K562 (cell line): ENCODE results near the gene TMEM167B. TPM values are rescaled to one million over a fixed set of nuclear protein-coding genes. Genes with fewer than 3 reads are reported as not detected.

ENCODE experiments used
- ATAC-seq: fragments of 200-7000 bp; cut with Tn5 transposase; 3 replicates; pipeline ENCODE4 v1.9.1; 2020; ENCODE audit warnings: moderate library complexity
- BruUV-seq: library from RNA; stranded (reverse); fragments of 400-500 nt; replicated peaks from 2 replicates; lab custom pipeline; 2021; lab: Mats Ljungman, UMichigan
- CTCF ChIA-PET: fragments of 300-600 bp; formaldehyde crosslinking; extraction: SDS; loops from one replicate; lab custom pipeline; 2021; ENCODE audit warnings: low intra/inter-chr PET ratio; lab: Yijun Ruan, JAX
- POLR2A ChIA-PET: fragments of 300-600, 350-650 bp; sonication (Branson Sonifier 250); formaldehyde crosslinking; extraction: SDS; loops from one replicate; lab custom pipeline; 2021; ENCODE audit warnings: antibody characterized with exemption, inconsistent platforms; lab: Yijun Ruan, JAX
- DNase-seq, 4 experiments: peaks; one replicate each; pipeline versions ENCODE4 v3.0.0 to v3.0.0-alpha.2; 2011 to 2018; ENCODE audit warnings: low spot score in 3 of 4, mixed read lengths in 3 of 4; ENCODE audit errors: extremely low read depth in 1 of 4
- FAIRE-seq: peaks from 2 replicates; lab custom pipeline; 2011; peaks lifted over from hg19 to GRCh38; lab: Jason Lieb, UNC
- H2AFZ ChIP-seq: 2 replicates; pipeline ENCODE4 v1.6.0; 2011; ENCODE audit warnings: low read depth, low read length, control low read depth, inconsistent platforms
- H3K27ac ChIP-seq: fragments of 200-600 bp; 3 replicates; pipeline ENCODE4 v1.8.0; 2011; ENCODE audit warnings: low read depth, mild to moderate bottlenecking, control low read depth, inconsistent platforms, low read length, moderate library complexity, mixed read lengths; ENCODE audit errors: extremely low read depth
- H3K27me3 ChIP-seq, 2 experiments: fragments of 300-600 bp in 1 of 2; 2 replicates in 1 of 2; 3 replicates in 1 of 2; pipeline versions ENCODE4 v1.6.0 to v1.8.0; 2011; ENCODE audit warnings: inconsistent platforms in 2 of 2, low read length in 2 of 2, mild to moderate bottlenecking in 1 of 2, mixed read lengths in 1 of 2, moderate library complexity in 1 of 2; ENCODE audit not compliant: control insufficient read depth in 2 of 2, insufficient read depth in 2 of 2
- H3K36me3 ChIP-seq: fragments of 300-600 bp; 3 replicates; pipeline ENCODE4 v1.8.0; 2011; ENCODE audit warnings: mild to moderate bottlenecking, low read length, inconsistent platforms; ENCODE audit not compliant: control insufficient read depth, insufficient read depth
- H3K4me1 ChIP-seq, 2 experiments: fragments of 200-600 bp in 1 of 2; replicated peaks in 1 of 2; 2 replicates in 1 of 2; 3 replicates in 1 of 2; pipeline versions ENCODE4 v1.5.1 to v1.8.0; 2011; ENCODE audit warnings: inconsistent platforms in 2 of 2, low read length in 2 of 2, mild to moderate bottlenecking in 1 of 2, mixed read lengths in 1 of 2, moderate library complexity in 1 of 2; ENCODE audit not compliant: control insufficient read depth in 2 of 2, insufficient read depth in 2 of 2
- H3K4me2 ChIP-seq: 2 replicates; pipeline ENCODE4 v1.6.1; 2011; ENCODE audit warnings: low read length, control low read depth, inconsistent platforms, mixed read lengths; ENCODE audit not compliant: insufficient read depth
- H3K4me3 ChIP-seq: fragments of 200-600 bp; sonication (generic), shearing (Covaris generic); 2 replicates; pipeline ENCODE4 v1.5.1; 2016; ENCODE audit warnings: control low read depth, inconsistent platforms
- H3K79me2 ChIP-seq: fragments of 200-600 bp; 3 replicates; pipeline ENCODE4 v1.8.0; 2011; ENCODE audit warnings: low read length, inconsistent platforms; ENCODE audit not compliant: control insufficient read depth, insufficient read depth
- H3K9ac ChIP-seq, 2 experiments: 2 replicates each; pipeline versions ENCODE4 v1.6.0 to v1.6.1; 2011; ENCODE audit warnings: low read depth in 2 of 2, low read length in 2 of 2, control low read depth in 1 of 2, inconsistent platforms in 1 of 2, mild to moderate bottlenecking in 1 of 2, mixed read lengths in 1 of 2; ENCODE audit not compliant: insufficient read depth in 1 of 2
- H3K9me1 ChIP-seq: one replicate; pipeline ENCODE4 v1.6.0; 2011; ENCODE audit warnings: inconsistent platforms, mild to moderate bottlenecking, low read length, moderate library complexity; ENCODE audit not compliant: control insufficient read depth, insufficient read depth
- H3K9me3 ChIP-seq: replicated peaks from 2 replicates; pipeline ENCODE4 v1.5.1; 2011; ENCODE audit warnings: low read depth, low read length, inconsistent platforms; ENCODE audit not compliant: control insufficient read depth, insufficient read depth
- H4K20me1 ChIP-seq: replicated peaks from 2 replicates; pipeline ENCODE4 v1.6.1; 2011; ENCODE audit warnings: low read length, inconsistent platforms, mixed read lengths; ENCODE audit not compliant: control insufficient read depth, insufficient read depth
- ETV6 ChIP-seq, 3 experiments: fragments of 150-350 bp in 1 of 3; sonication (generic) in 1 of 3; formaldehyde crosslinking in 1 of 3; IDR thresholded peaks; 2 replicates each; pipeline versions ENCODE4 v1.6.1 to v1.8.0; 2014 to 2022; ENCODE audit warnings: borderline replicate concordance in 2 of 3, low read depth in 2 of 3, antibody characterized with exemption in 1 of 3, low read length in 1 of 3, mild to moderate bottlenecking in 1 of 3, missing genetic modification reagents in 1 of 3
- MBD2 ChIP-seq: sonication (generic); IDR thresholded peaks from 2 replicates; pipeline ENCODE4 v1.6.1; 2016; ENCODE audit warnings: low read depth, borderline replicate concordance
- MTA3 ChIP-seq: fragments of 450-650 bp; formaldehyde crosslinking; IDR thresholded peaks from 2 replicates; pipeline ENCODE4 v1.6.1; 2017; ENCODE audit warnings: mild to moderate bottlenecking, borderline replicate concordance
- PCBP2 ChIP-seq: fragments of 200-400 bp; formaldehyde crosslinking; IDR thresholded peaks from 2 replicates; pipeline ENCODE4 v1.6.1; 2018; ENCODE audit warnings: low read length, low read depth, mild to moderate bottlenecking, moderate library complexity; ENCODE audit not compliant: poor library complexity, severe bottlenecking
- ZBTB26 ChIP-seq: fragments of 450-650 bp; formaldehyde crosslinking; IDR thresholded peaks from 2 replicates; pipeline ENCODE4 v1.4.0; 2022; ENCODE audit warnings: missing genetic modification characterization
- ZBTB8A ChIP-seq: fragments of 450-650 bp; IDR thresholded peaks from 2 replicates; pipeline ENCODE4 v1.6.1; 2018; ENCODE audit warnings: mild to moderate bottlenecking, moderate library complexity; ENCODE audit not compliant: partially characterized antibody
- ZFPM2 ChIP-seq: fragments of 250-450 bp; sonication (Bioruptor Pico); IDR thresholded peaks from 2 replicates; pipeline ENCODE4 v1.5.1; 2022; ENCODE audit warnings: mild to moderate bottlenecking
- ZNF512 ChIP-seq: IDR thresholded peaks from 2 replicates; pipeline ENCODE4 v1.6.1; 2016; ENCODE audit warnings: missing genetic modification characterization, missing compliant biosample characterization
- WGBS: fragments of 100-300 bp; shearing (Covaris generic); methylation state at CpG from one replicate; pipeline ENCODE4 v1.1.6; 2016; ENCODE audit warnings: low coverage, mixed read lengths; ENCODE audit not compliant: insufficient coverage; ENCODE audit errors: missing lambda C conversion rate; 5-methylcytosine and 5-hydroxymethylcytosine counted together
- in situ Hi-C: fragments of 300-500 bp; cut with MboI; formaldehyde crosslinking; loops from 4 replicates; pipeline ENCODE4 v1.15.0; 2018; ENCODE audit warnings: inconsistent platforms, mixed read lengths
- intact Hi-C: fragments of 100-400 bp; cut with micrococcal nuclease; formaldehyde crosslinking; loops from 2 replicates; pipeline ENCODE4 v1.14.2; 2022
- polyA plus RNA-seq, 8 experiments: library from polyadenylated mRNA; depleted of rRNA in 4 of 8; stranded (reverse) in 5 of 8; unstranded in 3 of 8; fragments of >200 nt; fragmentation: Nextera tagmentation in 2 of 8; fragmentation: Illumina TruSeq in 1 of 8; extraction: Ambion mirVana in 2 of 8; extraction: Trizol in 1 of 8; gene quantifications; 2 replicates each; pipeline versions ENCODE4 v1.2.1 to v1.2.3, GENCODE V29; 2011 to 2014; ENCODE audit warnings: inconsistent platforms in 1 of 8, missing spikeins in 1 of 8
- total RNA-seq, 7 experiments: library from RNA; depleted of rRNA in 6 of 7; stranded (reverse); fragments of >200 nt in 6 of 7; fragmentation: Illumina TruSeq in 2 of 7; extraction: Trizol in 2 of 7; gene quantifications; 2 replicates each; pipeline versions ENCODE4 v1.2.1 to v1.2.3, GENCODE V29; 2011 to 2021; ENCODE audit warnings: low replicate concordance in 1 of 7
- TF ChIP-seq, protein P1 (sequence below), 2 experiments: fragments of 200-800 bp in 1 of 2; sonication (Bioruptor generic) in 1 of 2; sonication (generic) in 1 of 2; formaldehyde crosslinking in 1 of 2; IDR thresholded peaks in 1 of 2; conservative IDR thresholded peaks in 1 of 2; 2 replicates each; pipeline versions ENCODE4 v1.5.0 to v1.6.1; 2016 to 2020; ENCODE audit warnings: missing compliant biosample characterization in 1 of 2, missing genetic modification characterization in 1 of 2, missing genetic modification reagents in 1 of 2

The TMEM167B gene
- total and polyA plus RNA-seq, 9 of the 15 experiments (the other 6 are each of a cell fraction or from before 2014, with no cell fraction given): 17.2 to 36.4 (median 32.2) TPM

GRCh38 chr1:109048335-109048734 is 42.2 kb upstream of the TMEM167B start:
- Histone ChIP-seq H3K27me3 (no peaks in the 10 kb centered on the region), H3K4me1 (0 out of 5 replicates have a peak, but pooled peaks cover 0 to 3% of the 10 kb centered on the region in 2 experiments), H2AFZ (no peak overlapping the region), H3K9ac (no peak overlapping the region), H3K79me2 (no peaks in the 10 kb centered on the region), H3K4me3 (no peak overlapping the region)
- in situ Hi-C loops: no loop called here
- POLR2A ChIA-PET: interaction anchor here (2.1 kb wide), 1 partner anchor 13 kb away, joined by 9 read pairs; no protein-coding TSS in a partner anchor
- TF ChIP-seq MBD2 (no peak), ZFPM2 (no peak), MTA3 (no peak), ZBTB8A (no peak), ETV6 (IDR thresholded peaks at IDR 0.05; ENCODE audit: borderline replicate concordance in 1 of 2, low read depth in 2 of 2, low read length in 1 of 2) (no peak), ETV6 (CRISPR knock-in tag; IDR thresholded peaks at IDR 0.05; ENCODE audit: borderline replicate concordance) (no peak), PCBP2 (peak; percentile 19), ZBTB26 (CRISPR knock-in tag) (0 out of 2 replicates have a peak, but pooled peaks have one; percentile 28), ZNF512 (tag) (peak; percentile 80)
- TF ChIP-seq, protein P1, sequence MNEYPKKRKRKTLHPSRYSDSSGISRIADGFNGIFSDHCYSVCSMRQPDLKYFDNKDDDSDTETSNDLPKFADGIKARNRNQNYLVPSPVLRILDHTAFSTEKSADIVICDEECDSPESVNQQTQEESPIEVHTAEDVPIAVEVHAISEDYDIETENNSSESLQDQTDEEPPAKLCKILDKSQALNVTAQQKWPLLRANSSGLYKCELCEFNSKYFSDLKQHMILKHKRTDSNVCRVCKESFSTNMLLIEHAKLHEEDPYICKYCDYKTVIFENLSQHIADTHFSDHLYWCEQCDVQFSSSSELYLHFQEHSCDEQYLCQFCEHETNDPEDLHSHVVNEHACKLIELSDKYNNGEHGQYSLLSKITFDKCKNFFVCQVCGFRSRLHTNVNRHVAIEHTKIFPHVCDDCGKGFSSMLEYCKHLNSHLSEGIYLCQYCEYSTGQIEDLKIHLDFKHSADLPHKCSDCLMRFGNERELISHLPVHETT (CRISPR knock-in tag; conservative IDR thresholded peaks at IDR 0.05 in 1 of 2, IDR thresholded peaks at IDR 0.05 in 1 of 2): no peak
- TF ChIP-seq, all 486 proteins: peak for 3
- no TSS peak for BruUV-seq
- no peaks in the 10 kb centered on the region for H3K9me1 ChIP-seq
- H3K9me3 ChIP-seq: no peaks in the 10 kb centered on the region
- no peaks in the 10 kb centered on the region for H3K36me3 ChIP-seq
- ATAC-seq (no peak), DNase-seq (no peak), FAIRE-seq (no peak)
- CTCF ChIA-PET: no interaction called here
- WGBS: 22% methylated on average over 1 of the region's 2 CpGs
- intact Hi-C loops: no loop called here
- no peak overlapping the region for H3K27ac ChIP-seq
- no peaks in the 10 kb centered on the region for H4K20me1 ChIP-seq
- H3K4me2 ChIP-seq: no peak overlapping the region
